Activated naive CD4-positive, alpha-beta T cell treated with anti-CD3 and anti-CD28 coated beads for 36 hours (primary cell): Measurements from ENCODE around the gene TTPAL. TPM values are rescaled to one million over a fixed set of nuclear protein-coding genes. Genes with fewer than 3 reads are reported as not detected.

Experiments used
- CTCF ChIA-PET: fragments of 350-600 bp; sonication (Branson Sonifier 250); formaldehyde crosslinking; loops from one replicate; lab custom pipeline; 2021; ENCODE audit warnings: antibody characterized with exemption; lab: Charles Lee
- DNase-seq: peaks from one replicate; pipeline ENCODE4 v3.0.0-alpha.2; 2020
- H3K27ac Mint-ChIP-seq: one replicate; pipeline ENCODE4 v1.8.0; 2021; ENCODE audit warnings: mild to moderate bottlenecking, mixed read lengths
- H3K27me3 Mint-ChIP-seq: one replicate; pipeline ENCODE4 v1.8.0; 2021; ENCODE audit warnings: low read depth, mixed read lengths
- H3K36me3 Mint-ChIP-seq: one replicate; pipeline ENCODE4 v1.8.0; 2021; ENCODE audit warnings: low read depth, mixed read lengths
- H3K4me1 Mint-ChIP-seq: one replicate; pipeline ENCODE4 v1.8.0; 2021; ENCODE audit warnings: low read depth, mixed read lengths
- H3K4me3 Mint-ChIP-seq: one replicate; pipeline ENCODE4 v1.8.0; 2021; ENCODE audit warnings: mild to moderate bottlenecking, moderate library complexity, mixed read lengths
- H3K9me3 Mint-ChIP-seq: one replicate; pipeline ENCODE4 v1.8.0; 2021; ENCODE audit warnings: mixed read lengths
- intact Hi-C: fragments of 100-400 bp; cut with micrococcal nuclease; formaldehyde crosslinking; loops from one replicate; pipeline ENCODE4 v1.15.1; 2023
- total RNA-seq, 2 experiments: library from RNA; stranded (reverse); gene quantifications; one replicate each; pipeline ENCODE4 v1.2.3, GENCODE V29; 2021

The TTPAL gene
- total RNA-seq, 2 experiments from 2014 or later, result 10.8 to 11.5 TPM

DNA sequence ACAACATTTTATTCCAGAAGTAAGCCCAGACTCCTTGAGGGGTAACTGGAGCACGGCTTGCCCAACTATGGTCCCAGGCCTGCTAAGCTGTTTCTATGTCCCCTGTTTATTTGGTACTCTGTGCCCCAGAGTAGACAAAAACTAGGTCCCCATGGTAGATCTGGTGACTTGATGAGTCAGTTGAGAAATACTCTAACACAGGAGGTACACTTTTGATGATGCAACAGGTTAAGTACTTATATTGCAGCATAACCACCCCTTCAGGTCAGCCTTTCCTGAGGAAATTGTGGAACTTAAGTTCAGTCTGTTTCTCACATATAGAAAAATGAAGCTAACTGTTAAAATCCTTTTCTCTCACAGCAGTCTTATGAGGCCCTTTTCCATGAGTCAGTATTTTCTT, 19.6 kb downstream of the TTPAL start:
- peak overlapping the region; percentile 82 for H3K27ac Mint-ChIP-seq
- no peaks in the 10 kb centered on the region for H3K9me3 Mint-ChIP-seq
- peaks cover 36% of the 10 kb centered on the region for H3K36me3 Mint-ChIP-seq
- CTCF ChIA-PET, result interaction anchor here (1.0 to 1.1 kb wide), 2 partner anchors 103 to 115 kb away, joined by 3 to 4 read pairs; no protein-coding TSS in a partner anchor
- peaks cover 39% of the 10 kb centered on the region for H3K4me1 Mint-ChIP-seq
- H3K4me3 Mint-ChIP-seq, result no peak overlapping the region
- no peak for DNase-seq
- intact Hi-C loops, result loop anchor here (1.0 to 10.0 kb wide), 4 partner anchors 19 to 480 kb away; partner anchors contain the start of gene SERINC3
- H3K27me3 Mint-ChIP-seq, result no peaks in the 10 kb centered on the region

DNA sequence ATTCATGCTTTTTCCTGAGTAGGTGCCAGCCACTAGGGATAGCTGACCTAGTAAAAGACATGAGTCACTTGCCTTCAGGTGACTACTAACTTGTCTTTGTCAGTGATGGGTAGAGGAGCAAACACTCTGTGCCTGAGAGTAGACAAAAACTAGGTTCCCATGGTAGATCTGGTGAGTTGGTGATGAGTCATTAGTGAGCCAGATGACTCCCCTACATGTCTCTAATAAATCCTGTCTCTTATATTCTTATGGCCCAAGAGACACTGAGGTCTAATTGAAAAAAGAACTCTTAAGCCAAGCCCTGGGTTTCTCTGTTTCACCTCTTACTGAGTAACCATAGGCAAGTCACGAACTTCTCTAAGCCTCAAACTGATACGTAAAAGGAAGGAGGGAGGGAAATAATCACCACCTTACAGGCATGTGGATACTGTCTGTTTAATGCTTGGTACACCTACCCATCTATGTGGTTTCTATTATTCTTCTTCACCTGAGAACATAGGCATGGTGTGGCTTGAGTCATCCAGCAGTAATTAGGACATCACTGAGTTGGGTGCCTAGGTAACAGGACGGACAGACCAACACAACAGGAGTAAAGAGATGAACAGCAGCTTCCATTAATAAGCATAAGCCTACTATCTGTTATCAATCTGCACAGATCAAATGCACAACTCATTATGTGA, 20.3 kb downstream of the TTPAL start:
- H3K27ac Mint-ChIP-seq, result peak overlapping the region; percentile 82
- H3K4me3 Mint-ChIP-seq, result no peak overlapping the region
- intact Hi-C loops, result loop anchor here (1.0 to 10.0 kb wide), 4 partner anchors 20 to 479 kb away; partner anchors contain the start of gene SERINC3
- CTCF ChIA-PET, result interaction anchor here (1.0 kb wide), 1 partner anchor 102 kb away, joined by 4 read pairs; no protein-coding TSS in a partner anchor
- DNase-seq, result peak; percentile 31
- H3K36me3 Mint-ChIP-seq, result peaks cover 37% of the 10 kb centered on the region
- H3K4me1 Mint-ChIP-seq, result peaks cover 39% of the 10 kb centered on the region
- no peaks in the 10 kb centered on the region for H3K9me3 Mint-ChIP-seq
- no peaks in the 10 kb centered on the region for H3K27me3 Mint-ChIP-seq

DNA sequence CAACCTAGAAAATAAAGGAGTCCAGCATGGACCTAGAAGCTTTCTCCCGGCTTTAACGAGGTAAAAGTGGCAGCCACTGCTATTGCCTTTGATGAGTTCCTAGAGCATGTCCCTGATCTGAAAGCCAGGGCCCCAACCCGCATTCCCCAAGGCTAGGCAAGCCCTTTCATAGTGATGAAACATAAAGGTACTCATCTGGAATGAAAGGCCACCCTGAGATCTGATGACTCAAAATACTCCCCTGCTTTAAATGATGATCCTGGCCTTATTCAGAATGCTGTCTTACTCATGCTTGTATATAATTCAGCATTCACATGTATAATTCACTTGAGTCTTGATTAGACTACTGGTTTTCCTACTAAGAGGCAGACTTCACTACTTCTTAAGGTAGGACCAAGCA, 21.3 kb downstream of the TTPAL start:
- Mint-ChIP-seq H3K27ac (peak overlapping the region; percentile 75), H3K4me1 (peaks cover 39% of the 10 kb centered on the region), H3K9me3 (no peaks in the 10 kb centered on the region), H3K4me3 (no peak overlapping the region), H3K27me3 (no peaks in the 10 kb centered on the region), H3K36me3 (peaks cover 40% of the 10 kb centered on the region)
- CTCF ChIA-PET, result no interaction called here
- intact Hi-C loops, result loop anchor here (10.0 kb wide), 2 partner anchors 238 to 478 kb away; no protein-coding TSS in a partner anchor
- DNase-seq, result peak; percentile 69

DNA sequence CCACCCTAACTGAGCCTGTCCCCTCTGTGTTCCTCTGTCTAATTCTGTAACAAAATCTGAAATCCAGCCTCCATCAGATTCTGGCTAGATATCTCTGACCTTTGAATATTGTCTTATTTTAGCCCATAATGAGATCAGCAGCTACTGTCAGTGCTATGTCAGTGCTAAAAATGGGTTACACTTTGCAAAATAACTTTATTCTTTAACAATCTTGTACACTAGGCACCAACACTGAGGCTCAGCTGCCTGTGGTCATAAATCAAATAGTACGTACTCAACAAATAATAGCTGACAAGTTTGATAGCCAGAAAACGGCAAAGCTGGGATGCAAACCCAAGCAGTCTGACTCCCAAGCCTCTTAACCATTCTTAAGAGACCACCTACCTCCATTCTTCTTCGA, 22.1 kb downstream of the TTPAL start:
- Mint-ChIP-seq H3K36me3 (peaks cover 41% of the 10 kb centered on the region), H3K27ac (no peak overlapping the region), H3K9me3 (no peaks in the 10 kb centered on the region), H3K4me3 (no peak overlapping the region), H3K4me1 (peaks cover 39% of the 10 kb centered on the region), H3K27me3 (no peaks in the 10 kb centered on the region)
- intact Hi-C loops, result loop anchor here (10.0 kb wide), 2 partner anchors 237 to 477 kb away; no protein-coding TSS in a partner anchor
- DNase-seq, result no peak
- CTCF ChIA-PET, result no interaction called here

DNA sequence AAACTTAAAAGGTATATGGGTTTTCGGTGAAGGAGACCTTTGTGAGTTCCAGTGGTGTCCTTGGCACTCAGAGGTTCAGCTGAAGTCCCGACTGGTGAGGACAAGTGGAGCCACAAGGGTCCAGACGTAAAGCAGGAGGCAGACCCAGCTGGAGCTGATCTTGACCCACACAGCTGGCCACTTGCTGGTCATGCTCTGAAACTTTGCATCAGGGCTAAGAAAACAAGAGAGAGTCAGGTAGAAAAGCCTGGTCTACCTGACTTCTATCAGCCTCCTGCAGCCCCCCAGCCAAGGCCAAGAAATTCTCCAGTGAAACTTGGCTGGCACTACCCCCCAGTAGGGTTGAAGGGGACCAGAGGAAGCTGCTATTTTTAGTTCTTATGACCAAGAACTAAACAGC, 24.5 kb downstream of the TTPAL start:
- Mint-ChIP-seq H3K27ac (no peak overlapping the region), H3K36me3 (peaks cover 32% of the 10 kb centered on the region)
- CTCF ChIA-PET, result interaction anchor here (1.2 kb wide), 1 partner anchor 94 kb away, joined by 3 read pairs; no protein-coding TSS in a partner anchor

DNA sequence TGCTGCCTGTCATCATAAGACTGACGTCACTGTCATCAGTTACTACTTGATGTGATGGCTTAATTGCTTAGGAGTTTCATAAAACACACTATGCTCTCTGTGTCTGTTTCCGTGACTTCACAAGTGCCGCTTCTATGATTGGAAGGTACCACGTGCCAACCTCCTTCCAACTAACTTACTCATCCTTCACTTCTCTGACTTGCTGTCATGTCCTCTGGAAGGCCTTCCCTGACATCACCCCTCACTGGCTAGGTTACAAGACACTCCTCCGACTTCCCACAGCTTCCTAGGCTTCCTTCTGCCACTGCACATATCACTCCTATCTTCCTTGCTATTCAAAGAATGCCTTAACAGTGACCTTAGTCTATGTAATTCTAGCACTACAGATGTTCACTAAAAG, 25.8 kb downstream of the TTPAL start:
- peaks cover 22% of the 10 kb centered on the region for H3K36me3 Mint-ChIP-seq
- H3K27ac Mint-ChIP-seq, result no peak overlapping the region
- H3K27me3 Mint-ChIP-seq, result no peaks in the 10 kb centered on the region
- CTCF ChIA-PET, result no interaction called here
- no peaks in the 10 kb centered on the region for H3K9me3 Mint-ChIP-seq
- DNase-seq, result no peak
- peaks cover 14% of the 10 kb centered on the region for H3K4me1 Mint-ChIP-seq
- H3K4me3 Mint-ChIP-seq, result no peak overlapping the region
- intact Hi-C loops, result no loop called here

More for the DNA sequence above, 24.5 kb downstream of the TTPAL start:
- intact Hi-C loops, result no loop called here
- Mint-ChIP-seq H3K4me3 (no peak overlapping the region), H3K4me1 (peaks cover 26% of the 10 kb centered on the region), H3K9me3 (no peaks in the 10 kb centered on the region), H3K27me3 (no peaks in the 10 kb centered on the region)
- DNase-seq, result no peak

DNA sequence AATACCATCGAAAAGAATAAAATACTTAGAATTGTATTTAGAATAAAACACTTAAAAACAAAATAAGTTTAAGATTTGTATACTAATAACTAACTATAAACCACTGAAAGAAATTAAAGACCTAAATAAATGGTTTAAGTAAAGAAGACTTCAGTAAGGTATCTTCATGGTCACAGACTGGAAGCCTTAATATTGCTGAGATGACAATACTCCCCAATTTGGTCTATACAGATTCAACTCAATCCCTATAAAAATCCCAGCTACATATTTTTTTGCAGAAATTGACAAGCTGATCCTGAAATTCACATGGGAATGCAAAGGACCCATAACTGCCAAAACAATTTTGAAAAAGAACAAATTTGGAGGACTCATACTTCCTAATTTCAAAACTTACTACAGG, 27.3 kb downstream of the TTPAL start:
- Mint-ChIP-seq H3K27me3 (no peaks in the 10 kb centered on the region), H3K27ac (no peak overlapping the region), H3K9me3 (no peaks in the 10 kb centered on the region), H3K4me1 (peaks cover 2% of the 10 kb centered on the region), H3K36me3 (peaks cover 20% of the 10 kb centered on the region), H3K4me3 (no peak overlapping the region)
- intact Hi-C loops, result no loop called here
- no peak for DNase-seq
- CTCF ChIA-PET, result interaction anchor here (1.1 kb wide), 1 partner anchor 115 kb away, joined by 3 read pairs; no protein-coding TSS in a partner anchor

DNA sequence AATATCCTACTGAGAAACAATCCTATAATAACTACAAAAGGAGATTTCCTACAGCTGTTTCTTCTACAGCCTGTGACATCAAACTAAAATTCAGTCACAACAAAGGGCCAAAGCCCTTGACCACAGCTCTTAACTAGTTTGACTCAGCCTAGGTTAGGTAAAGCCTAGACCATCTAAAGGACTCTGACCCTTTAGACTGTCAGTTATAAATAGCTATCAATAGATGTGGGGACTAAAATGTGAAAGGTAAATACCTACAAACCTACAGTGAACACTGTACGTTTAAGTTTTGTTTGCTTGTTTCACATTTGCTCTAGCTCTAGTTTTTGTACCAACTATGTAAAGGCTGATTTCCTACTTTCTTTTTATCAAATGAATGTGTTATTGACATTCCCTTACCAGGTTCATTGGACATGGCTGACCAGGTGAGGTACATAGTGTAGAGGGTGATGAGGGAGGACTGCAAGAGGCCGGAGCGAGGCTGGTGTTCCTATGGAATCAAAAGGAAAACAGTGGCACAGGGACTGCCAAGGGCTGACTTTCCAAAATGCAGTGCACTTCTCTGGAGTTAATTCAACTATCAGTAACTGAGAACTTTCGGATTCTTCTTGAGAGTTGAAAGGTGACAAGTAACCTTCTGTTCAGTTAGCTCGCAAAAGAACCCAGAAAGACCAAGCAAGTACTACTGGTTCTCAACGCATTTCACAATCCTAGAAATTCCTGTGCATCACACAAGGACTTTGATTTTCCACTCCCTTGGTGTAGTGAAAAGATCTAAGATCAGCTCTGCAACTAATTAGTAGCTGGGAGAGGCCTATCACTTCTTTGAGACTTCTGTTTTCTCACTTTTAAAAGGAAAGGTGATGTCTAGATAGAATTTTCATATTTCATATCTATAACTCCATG, 29.0 kb downstream of the TTPAL start:
- Mint-ChIP-seq H3K27ac (no peak overlapping the region), H3K4me3 (no peak overlapping the region), H3K36me3 (peaks cover 21% of the 10 kb centered on the region), H3K4me1 (peaks cover 3% of the 10 kb centered on the region), H3K27me3 (no peaks in the 10 kb centered on the region), H3K9me3 (no peaks in the 10 kb centered on the region)
- no peak for DNase-seq
- CTCF ChIA-PET, result interaction anchor here (0.7 to 1.2 kb wide), 3 partner anchors 94 to 472 kb away, joined by 3 to 4 read pairs (median 3); no protein-coding TSS in a partner anchor
- intact Hi-C loops, result no loop called here

DNA sequence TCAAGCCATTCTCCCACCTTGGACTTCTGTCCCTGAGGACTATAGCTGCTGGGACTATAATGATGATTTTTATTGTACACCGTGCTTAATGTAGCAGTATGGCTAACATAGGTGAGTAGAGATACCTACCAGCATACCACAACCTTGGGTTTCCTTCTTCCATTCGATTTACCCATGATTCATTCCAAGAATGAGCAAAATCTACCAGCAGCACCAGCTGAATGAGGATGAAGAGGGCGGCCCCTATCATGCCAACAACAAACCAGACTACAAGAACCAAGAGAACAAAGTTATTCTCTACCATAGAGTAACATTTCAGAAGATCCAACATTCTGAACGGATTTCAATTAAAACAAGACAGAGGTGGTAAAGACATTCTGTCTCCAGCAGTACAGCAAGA, 34.1 kb downstream of the TTPAL start:
- Mint-ChIP-seq H3K9me3 (no peaks in the 10 kb centered on the region), H3K4me1 (peaks cover 21% of the 10 kb centered on the region), H3K27me3 (no peaks in the 10 kb centered on the region), H3K36me3 (peaks cover 8% of the 10 kb centered on the region), H3K4me3 (no peak overlapping the region), H3K27ac (peak overlapping the region; percentile 9)
- CTCF ChIA-PET, result interaction anchor here (0.5 to 0.9 kb wide), 2 partner anchors 12 to 503 kb away, joined by 3 to 4 read pairs; partner anchors contain the start of gene SERINC3
- DNase-seq, result no peak
- intact Hi-C loops, result no loop called here

DNA sequence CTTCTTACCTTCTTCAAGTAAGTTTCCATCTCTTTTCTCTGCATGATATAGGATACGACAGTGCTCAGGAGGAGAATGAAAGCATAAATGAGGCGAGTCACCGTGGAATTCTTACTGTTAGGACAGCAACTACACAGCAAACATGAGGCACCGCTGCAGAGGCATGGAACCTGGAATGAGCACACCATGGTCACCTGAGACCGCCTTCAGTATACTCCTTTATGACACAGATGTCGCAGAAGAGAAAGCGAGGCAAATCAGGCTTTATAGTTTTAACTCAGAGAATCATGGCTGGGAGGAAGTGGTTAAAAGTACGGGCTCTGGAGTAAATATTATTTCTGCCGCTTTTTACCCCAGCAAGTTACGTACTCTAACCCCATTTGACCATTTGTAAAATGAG, 38.2 kb downstream of the TTPAL start:
- Mint-ChIP-seq H3K27ac (no peak overlapping the region), H3K4me1 (peaks cover 46% of the 10 kb centered on the region), H3K36me3 (no peaks in the 10 kb centered on the region), H3K9me3 (no peaks in the 10 kb centered on the region), H3K4me3 (no peak overlapping the region), H3K27me3 (no peaks in the 10 kb centered on the region)
- no peak for DNase-seq
- CTCF ChIA-PET, result no interaction called here
- intact Hi-C loops, result no loop called here

DNA sequence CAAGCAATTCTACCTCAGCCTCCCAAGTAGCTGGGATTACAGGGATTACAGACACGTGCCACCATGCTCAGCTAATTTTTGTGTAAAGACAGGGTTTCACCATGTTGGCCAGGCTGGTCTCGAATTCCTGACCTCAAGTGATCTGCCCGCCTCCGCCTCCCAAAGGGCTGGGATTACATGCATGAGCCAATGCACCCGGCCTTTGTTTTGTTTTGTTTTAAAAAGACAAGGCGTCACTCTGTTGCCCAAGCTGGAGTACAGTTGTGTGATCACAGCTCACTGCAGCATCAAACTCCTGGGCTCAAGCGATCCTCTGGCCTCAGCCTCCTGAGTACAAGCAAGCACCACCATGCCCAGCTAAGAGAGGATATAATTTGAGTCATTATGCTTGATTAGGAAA, 40.8 kb downstream of the TTPAL start:
- Mint-ChIP-seq H3K27ac (no peak overlapping the region), H3K27me3 (no peaks in the 10 kb centered on the region), H3K36me3 (peaks cover 2% of the 10 kb centered on the region), H3K4me1 (peaks cover 60% of the 10 kb centered on the region), H3K9me3 (no peaks in the 10 kb centered on the region), H3K4me3 (no peak overlapping the region)
- CTCF ChIA-PET, result no interaction called here
- intact Hi-C loops, result no loop called here
- DNase-seq, result no peak

DNA sequence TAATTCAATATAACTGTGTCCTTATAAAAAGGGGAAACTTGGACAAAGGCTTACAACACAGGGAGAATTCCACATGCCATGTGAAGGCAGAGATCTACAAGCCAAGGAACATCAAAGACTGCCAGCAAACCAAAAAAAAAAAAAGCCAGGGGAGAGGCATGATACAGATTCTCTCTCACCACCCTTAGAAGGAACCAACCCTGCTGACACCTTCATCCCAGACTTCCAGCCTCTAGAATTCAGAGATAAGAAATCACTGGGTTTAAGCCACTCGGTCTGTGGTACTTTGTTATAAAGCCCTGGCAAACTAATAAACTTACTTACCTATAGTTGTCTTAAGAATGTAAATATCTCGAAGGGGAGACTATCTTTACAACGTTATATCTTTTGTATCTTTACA, 41.8 kb downstream of the TTPAL start:
- CTCF ChIA-PET, result no interaction called here
- Mint-ChIP-seq H3K9me3 (no peaks in the 10 kb centered on the region), H3K27ac (peak overlapping the region; percentile 3), H3K27me3 (no peaks in the 10 kb centered on the region), H3K4me1 (peaks cover 64% of the 10 kb centered on the region), H3K36me3 (peaks cover 2% of the 10 kb centered on the region), H3K4me3 (no peak overlapping the region)
- no peak for DNase-seq
- intact Hi-C loops, result no loop called here
